CD4-positive, alpha-beta T cell treated with Interferon alpha-2 for 1 hour (primary cell): Measurements from ENCODE around the gene ZNF532.
"Not testable (repeated sequence)": the region's sequence is repeated elsewhere in the genome, so short reads cannot be mapped to it uniquely, and the experiment has no call there.

Experiments used
- DNase-seq, 2 donors: peaks; one replicate each; pipeline ENCODE4 v3.0.0-alpha.2; 2020 to 2022

The ZNF532 gene

GRCh38 chr18:58851856-58852255 lies 12.8 kb upstream of the ZNF532 start:
- no peak for DNase-seq

GRCh38 chr18:58852629-58853028 lies 12.0 kb upstream of the ZNF532 start:
- DNase-seq, result no peak

- no peak for DNase-seq
Observed at GRCh38 chr18:58853561-58853960, 11.1 kb upstream of the ZNF532 start.

- not testable (repeated sequence) for DNase-seq
Observed at GRCh38 chr18:58855521-58855920, 9.2 kb upstream of the ZNF532 start.

GRCh38 chr18:58856881-58857280 lies 7.8 kb upstream of the ZNF532 start:
- DNase-seq, result no peak

GRCh38 chr18:58858591-58859468 lies 5.8 kb upstream of the ZNF532 start:
- no peak for DNase-seq

- DNase-seq, result no peak
Observed at GRCh38 chr18:58859907-58860306, 4.8 kb upstream of the ZNF532 start.

- DNase-seq, result no peak
Observed at GRCh38 chr18:58860747-58861231, 3.9 kb upstream of the ZNF532 start.

GRCh38 chr18:58861353-58861752 lies 3.3 kb upstream of the ZNF532 start:
- no peak for DNase-seq

GRCh38 chr18:58861861-58862301 lies 2.8 kb upstream of the ZNF532 start:
- DNase-seq, result no peak

- DNase-seq, result no peak
Observed at GRCh38 chr18:58862356-58862755, 2.3 kb upstream of the ZNF532 start.

GRCh38 chr18:58862851-58863538 lies 1.7 kb upstream of the ZNF532 start:
- peak in 1 of 2 donors; percentile 26 for DNase-seq

GRCh38 chr18:58863539-58864145 lies 1.0 kb upstream of the ZNF532 start:
- DNase-seq, result peak; percentile 25 to 38

GRCh38 chr18:58865033-58865590 lies 435 bp downstream of the ZNF532 start:
- DNase-seq, result no peak

- DNase-seq, result no peak
Observed at GRCh38 chr18:58865701-58866065, 1.0 kb downstream of the ZNF532 start.

- DNase-seq, result no peak
Observed at GRCh38 chr18:58866066-58866772, 1.5 kb downstream of the ZNF532 start.

GRCh38 chr18:58866773-58867150 lies 2.1 kb downstream of the ZNF532 start:
- no peak for DNase-seq

- no peak for DNase-seq
Observed at GRCh38 chr18:58867281-58867961, 2.7 kb downstream of the ZNF532 start.

- DNase-seq, result no peak
Observed at GRCh38 chr18:58868440-58868839, 3.8 kb downstream of the ZNF532 start.

- DNase-seq, result no peak
Observed at GRCh38 chr18:58870130-58870529, 5.5 kb downstream of the ZNF532 start.

GRCh38 chr18:58870621-58871020 lies 5.9 kb downstream of the ZNF532 start:
- no peak for DNase-seq
